HG03378 (cell line): ENCODE data around the gene CAMTA1.

Source experiments
- ATAC-seq: cut with Tn5 transposase; IDR thresholded peaks from one replicate; pipeline ENCODE4 v1.9.1; 2021; ENCODE audit warnings: mild to moderate bottlenecking, moderate library complexity; ENCODE audit not compliant: unreplicated experiment

CAMTA1 gene

GRCh38 chr1:7454052-7454815 lies 669.0 kb downstream of the CAMTA1 start:
- no peak for ATAC-seq

GRCh38 chr1:7454895-7455784 lies 669.9 kb downstream of the CAMTA1 start:
- no peak for ATAC-seq

GRCh38 chr1:7455796-7456721 lies 670.8 kb downstream of the CAMTA1 start:
- no peak for ATAC-seq

GRCh38 chr1:7456722-7457082 lies 671.4 kb downstream of the CAMTA1 start:
- ATAC-seq = no peak

GRCh38 chr1:7457811-7458210 lies 672.6 kb downstream of the CAMTA1 start:
- ATAC-seq = no peak

GRCh38 chr1:7458946-7459345 lies 673.7 kb downstream of the CAMTA1 start:
- ATAC-seq = no peak

- ATAC-seq = no peak
Measured at GRCh38 chr1:7459914-7460313, 674.7 kb downstream of the CAMTA1 start.

GRCh38 chr1:7460807-7461206 lies 675.6 kb downstream of the CAMTA1 start:
- no peak for ATAC-seq

- no peak for ATAC-seq
Measured at GRCh38 chr1:7462617-7463016, 677.4 kb downstream of the CAMTA1 start.

GRCh38 chr1:7463526-7463925 lies 678.3 kb downstream of the CAMTA1 start:
- ATAC-seq = no peak

GRCh38 chr1:7464736-7465135 lies 679.5 kb downstream of the CAMTA1 start:
- no peak for ATAC-seq

GRCh38 chr1:7467476-7468175 lies 682.4 kb downstream of the CAMTA1 start:
- ATAC-seq = no peak

GRCh38 chr1:7468248-7468647 lies 683.0 kb downstream of the CAMTA1 start:
- ATAC-seq = no peak

GRCh38 chr1:7469255-7469938 lies 684.1 kb downstream of the CAMTA1 start:
- ATAC-seq = no peak

GRCh38 chr1:7470904-7471638 lies 685.8 kb downstream of the CAMTA1 start:
- no peak for ATAC-seq

- no peak for ATAC-seq
Measured at GRCh38 chr1:7471836-7472235, 686.6 kb downstream of the CAMTA1 start.

- no peak for ATAC-seq
Measured at GRCh38 chr1:7473223-7474142, 688.2 kb downstream of the CAMTA1 start.

- ATAC-seq = no peak
Measured at GRCh38 chr1:7474143-7474490, 688.9 kb downstream of the CAMTA1 start.
